HEK293 (cell line): Measurements from ENCODE around the gene ZFX.

Experiments used
- FEZF1 ChIP-seq: fragments of 450-650 bp; formaldehyde crosslinking; IDR thresholded peaks from 2 replicates; pipeline ENCODE4 v1.5.1; 2016; ENCODE audit warnings: missing biosample characterization, missing genetic modification characterization
- OSR2 ChIP-seq: fragments of 450-650 bp; formaldehyde crosslinking; IDR thresholded peaks from 2 replicates; pipeline ENCODE4 v1.5.1; 2016; ENCODE audit warnings: missing biosample characterization, missing genetic modification characterization
- PRDM1 ChIP-seq: fragments of 450-650 bp; formaldehyde crosslinking; IDR thresholded peaks from 2 replicates; pipeline ENCODE4; 2016; ENCODE audit warnings: missing biosample characterization, missing genetic modification characterization
- SP2 ChIP-seq: fragments of 450-650 bp; formaldehyde crosslinking; IDR thresholded peaks from 2 replicates; pipeline ENCODE4 v1.5.1; 2016; ENCODE audit warnings: missing biosample characterization, missing genetic modification characterization
- ZNF121 ChIP-seq: fragments of 450-650 bp; formaldehyde crosslinking; IDR thresholded peaks from 2 replicates; pipeline ENCODE4 v1.5.1; 2016; ENCODE audit warnings: missing biosample characterization, missing genetic modification characterization
- ZNF155 ChIP-seq: fragments of 450-650 bp; formaldehyde crosslinking; IDR thresholded peaks from 2 replicates; pipeline ENCODE4 v1.5.1; 2016; ENCODE audit warnings: missing biosample characterization, missing genetic modification characterization
- ZNF449 ChIP-seq: fragments of 450-650 bp; formaldehyde crosslinking; IDR thresholded peaks from 2 replicates; pipeline ENCODE4 v1.5.1; 2017; ENCODE audit warnings: missing biosample characterization, mild to moderate bottlenecking, missing genetic modification characterization, moderate library complexity
- ZNF510 ChIP-seq: fragments of 450-650 bp; formaldehyde crosslinking; IDR thresholded peaks from 2 replicates; pipeline ENCODE4 v1.5.1; 2018; ENCODE audit warnings: mild to moderate bottlenecking, missing genetic modification characterization, missing biosample characterization; ENCODE audit not compliant: insufficient replicate concordance
- ZNF544 ChIP-seq: fragments of 450-650 bp; formaldehyde crosslinking; IDR thresholded peaks from 2 replicates; pipeline ENCODE4 v1.5.0; 2017; ENCODE audit warnings: missing biosample characterization, missing genetic modification characterization
- ZNF549 ChIP-seq: fragments of 450-650 bp; IDR thresholded peaks from 2 replicates; pipeline ENCODE4 v1.5.1; 2018; ENCODE audit warnings: missing biosample characterization, missing genetic modification characterization, mild to moderate bottlenecking, inconsistent platforms, moderate library complexity
- ZNF777 ChIP-seq: fragments of 450-650 bp; formaldehyde crosslinking; IDR thresholded peaks from 2 replicates; pipeline ENCODE4 v1.5.1; 2017; ENCODE audit warnings: missing biosample characterization, missing genetic modification characterization, borderline replicate concordance
- ZSCAN4 ChIP-seq: fragments of 450-650 bp; formaldehyde crosslinking; IDR thresholded peaks from 2 replicates; pipeline ENCODE4 v1.5.1; 2017; ENCODE audit warnings: missing biosample characterization, missing genetic modification characterization
- TF ChIP-seq, protein P1 (sequence below): fragments of 450-650 bp; formaldehyde crosslinking; IDR thresholded peaks from 2 replicates; pipeline ENCODE4 v1.5.1; 2016; ENCODE audit warnings: missing biosample characterization, missing genetic modification characterization

- TF ChIP-seq, protein P1, sequence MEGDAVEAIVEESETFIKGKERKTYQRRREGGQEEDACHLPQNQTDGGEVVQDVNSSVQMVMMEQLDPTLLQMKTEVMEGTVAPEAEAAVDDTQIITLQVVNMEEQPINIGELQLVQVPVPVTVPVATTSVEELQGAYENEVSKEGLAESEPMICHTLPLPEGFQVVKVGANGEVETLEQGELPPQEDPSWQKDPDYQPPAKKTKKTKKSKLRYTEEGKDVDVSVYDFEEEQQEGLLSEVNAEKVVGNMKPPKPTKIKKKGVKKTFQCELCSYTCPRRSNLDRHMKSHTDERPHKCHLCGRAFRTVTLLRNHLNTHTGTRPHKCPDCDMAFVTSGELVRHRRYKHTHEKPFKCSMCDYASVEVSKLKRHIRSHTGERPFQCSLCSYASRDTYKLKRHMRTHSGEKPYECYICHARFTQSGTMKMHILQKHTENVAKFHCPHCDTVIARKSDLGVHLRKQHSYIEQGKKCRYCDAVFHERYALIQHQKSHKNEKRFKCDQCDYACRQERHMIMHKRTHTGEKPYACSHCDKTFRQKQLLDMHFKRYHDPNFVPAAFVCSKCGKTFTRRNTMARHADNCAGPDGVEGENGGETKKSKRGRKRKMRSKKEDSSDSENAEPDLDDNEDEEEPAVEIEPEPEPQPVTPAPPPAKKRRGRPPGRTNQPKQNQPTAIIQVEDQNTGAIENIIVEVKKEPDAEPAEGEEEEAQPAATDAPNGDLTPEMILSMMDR (tag by site-specific recombination): no peak
- TF ChIP-seq ZNF155 (no peak), ZSCAN4 (tag by site-specific recombination) (no peak), PRDM1 (no peak), ZNF449 (tag by site-specific recombination) (no peak), ZNF121 (tag by site-specific recombination) (no peak), FEZF1 (tag by site-specific recombination) (no peak), OSR2 (no peak), SP2 (tag by site-specific recombination) (no peak), ZNF544 (no peak), ZNF777 (tag by site-specific recombination) (no peak), ZNF549 (tag by site-specific recombination) (no peak), ZNF510 (tag by site-specific recombination) (no peak)
Observed at GRCh38 chrX:24175276-24175675, 25.7 kb downstream of the ZFX start.
